MM.1S (cell line): ENCODE measurements around the gene CD81.
"Not testable (repeated sequence)": the region's sequence is repeated elsewhere in the genome, so short reads cannot be mapped to it uniquely, and the experiment has no call there.

ENCODE experiments used
- DNase-seq: peaks from one replicate; pipeline ENCODE4 v3.0.0-alpha.2; 2015
- H2AFZ ChIP-seq: fragments of 300-600 bp; sonication (generic); 2 replicates; pipeline ENCODE4 v1.6.0; 2016; ENCODE audit warnings: antibody characterized with exemption, low read length
- H3F3A ChIP-seq: fragments of 300-600 bp; sonication (generic); 2 replicates; pipeline ENCODE4 v1.6.1; 2016; ENCODE audit warnings: mild to moderate bottlenecking, antibody characterized with exemption, low read length, moderate library complexity, mixed read lengths; ENCODE audit not compliant: insufficient read depth
- H3K27ac ChIP-seq: fragments of 300-600 bp; sonication (generic); 2 replicates; pipeline ENCODE4 v1.5.1; 2016; ENCODE audit warnings: mild to moderate bottlenecking, low read length
- H3K27me3 ChIP-seq: fragments of 300-600 bp; sonication (generic); replicated peaks from 2 replicates; pipeline ENCODE4 v1.6.0; 2016; ENCODE audit warnings: low read length; ENCODE audit not compliant: insufficient read depth
- H3K36me3 ChIP-seq: fragments of 300-600 bp; sonication (generic); replicated peaks from 2 replicates; pipeline ENCODE4 v1.6.1; 2016; ENCODE audit warnings: mild to moderate bottlenecking, low read length, mixed read lengths; ENCODE audit not compliant: insufficient read depth
- H3K4me1 ChIP-seq: fragments of 300-600 bp; sonication (generic); 2 replicates; pipeline ENCODE4 v1.6.1; 2016; ENCODE audit warnings: low read length, mixed read lengths
- H3K4me2 ChIP-seq: fragments of 300-600 bp; sonication (generic); 2 replicates; pipeline ENCODE4 v1.6.0; 2016; ENCODE audit warnings: low read depth, low read length
- H3K4me3 ChIP-seq: fragments of 300-600 bp; sonication (generic); 2 replicates; pipeline ENCODE4 v1.5.1; 2016; ENCODE audit warnings: low read length, mixed read lengths
- H3K79me2 ChIP-seq: fragments of 300-600 bp; sonication (generic); 2 replicates; pipeline ENCODE4 v1.6.1; 2016; ENCODE audit warnings: mixed run types, low read length, mixed read lengths
- H3K9ac ChIP-seq: fragments of 300-600 bp; sonication (generic); 2 replicates; pipeline ENCODE4 v1.6.1; 2016; ENCODE audit warnings: low read length, mixed read lengths
- H3K9me2 ChIP-seq: fragments of 300-600 bp; sonication (generic); replicated peaks from 2 replicates; pipeline ENCODE4 v1.6.1; 2016; ENCODE audit warnings: mild to moderate bottlenecking, low read length, mixed read lengths; ENCODE audit not compliant: insufficient read depth
- H3K9me3 ChIP-seq: fragments of 300-600 bp; sonication (generic); replicated peaks from 2 replicates; pipeline ENCODE4 v1.6.1; 2016; ENCODE audit warnings: mild to moderate bottlenecking, low read length, mixed read lengths; ENCODE audit not compliant: insufficient read depth
- H4K20me1 ChIP-seq: fragments of 300-600 bp; sonication (generic); 2 replicates; pipeline ENCODE4 v1.6.1; 2016; ENCODE audit warnings: mild to moderate bottlenecking, low read length, moderate library complexity, mixed read lengths; ENCODE audit not compliant: insufficient read depth
- CTCF ChIP-seq: fragments of 300-600 bp; sonication (generic); IDR thresholded peaks from 2 replicates; pipeline ENCODE4 v1.5.1; 2016; ENCODE audit warnings: antibody characterized with exemption, low read length, mixed read lengths
- EZH2 ChIP-seq: fragments of 300-600 bp; sonication (generic); optimal IDR thresholded peaks from 2 replicates; pipeline ENCODE3; 2017; ENCODE audit warnings: low read depth, mild to moderate bottlenecking, antibody characterized with exemption, low read length, mixed read lengths
- EZH2phosphoT487 ChIP-seq: fragments of 300-600 bp; sonication (generic); IDR thresholded peaks from 2 replicates; pipeline ENCODE4 v1.6.1; 2018; ENCODE audit warnings: antibody characterized with exemption, low read length

Gene CD81

GRCh38 chr11:2338760-2339159 lies 38.4 kb upstream of the CD81 start:
- H3K9me2 ChIP-seq, H3K4me1 ChIP-seq, H2AFZ ChIP-seq, H3K79me2 ChIP-seq, H4K20me1 ChIP-seq, H3F3A ChIP-seq, H3K9me3 ChIP-seq, DNase-seq, H3K4me2 ChIP-seq, H3K27ac ChIP-seq, H3K36me3 ChIP-seq, H3K4me3 ChIP-seq, H3K9ac ChIP-seq: not testable (repeated sequence)
- peaks cover 79% of the 10 kb centered on the region for H3K27me3 ChIP-seq

- H3K9ac ChIP-seq = no peak overlapping the region
- H3F3A ChIP-seq = no peaks in the 10 kb centered on the region
- H4K20me1 ChIP-seq = no peaks in the 10 kb centered on the region
- no peak overlapping the region for H2AFZ ChIP-seq
- H3K27ac ChIP-seq = no peak overlapping the region
- no peaks in the 10 kb centered on the region for H3K36me3 ChIP-seq
- no peaks in the 10 kb centered on the region for H3K79me2 ChIP-seq
- H3K4me1 ChIP-seq = no peaks in the 10 kb centered on the region
- H3K4me3 ChIP-seq = no peak overlapping the region
- no peak for DNase-seq
- H3K4me2 ChIP-seq = no peak overlapping the region
- H3K9me3 ChIP-seq = no peaks in the 10 kb centered on the region
- TF ChIP-seq EZH2phosphoT487 = no peak
- no peak for TF ChIP-seq EZH2
- TF ChIP-seq CTCF = no peak
- H3K27me3 ChIP-seq = peaks cover 85% of the 10 kb centered on the region
- H3K9me2 ChIP-seq = no peaks in the 10 kb centered on the region
Observed at GRCh38 chr11:2342557-2342956, 34.6 kb upstream of the CD81 start.

DNA sequence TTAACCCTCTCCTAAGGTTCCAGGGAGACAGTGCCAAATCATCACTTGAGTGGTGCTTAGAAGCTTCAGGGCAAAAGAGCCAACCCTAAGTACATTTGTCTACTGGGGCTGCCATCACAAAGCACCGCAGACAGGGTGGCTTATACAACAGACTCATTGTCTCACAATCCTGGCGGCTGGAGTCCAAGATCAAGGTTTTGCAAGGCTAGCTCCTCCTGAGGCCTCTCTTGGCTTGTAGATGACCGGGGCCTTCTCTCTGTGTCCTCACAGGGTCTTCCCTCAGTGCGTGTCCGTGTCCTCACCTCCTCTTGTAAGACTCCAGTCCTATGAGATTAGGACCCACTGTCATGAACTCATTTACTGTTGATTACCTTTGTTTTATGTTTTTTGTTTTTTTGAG lies 34.1 kb upstream of the CD81 start:
- H3K27me3 ChIP-seq = peaks cover 85% of the 10 kb centered on the region
- no peaks in the 10 kb centered on the region for H3K9me2 ChIP-seq
- DNase-seq = no peak
- no peaks in the 10 kb centered on the region for H3K9me3 ChIP-seq
- no peak overlapping the region for H3K27ac ChIP-seq
- H3K4me2 ChIP-seq = no peak overlapping the region
- no peaks in the 10 kb centered on the region for H3K36me3 ChIP-seq
- no peaks in the 10 kb centered on the region for H4K20me1 ChIP-seq
- no peak overlapping the region for H2AFZ ChIP-seq
- TF ChIP-seq EZH2phosphoT487 = no peak
- TF ChIP-seq CTCF = no peak
- TF ChIP-seq EZH2 = no peak
- H3K4me1 ChIP-seq = no peaks in the 10 kb centered on the region
- H3K4me3 ChIP-seq = no peak overlapping the region
- no peaks in the 10 kb centered on the region for H3K79me2 ChIP-seq
- H3K9ac ChIP-seq = no peak overlapping the region
- H3F3A ChIP-seq = no peaks in the 10 kb centered on the region

GRCh38 chr11:2343502-2343901 lies 33.6 kb upstream of the CD81 start:
- no peak for TF ChIP-seq EZH2phosphoT487
- TF ChIP-seq EZH2 = no peak
- TF ChIP-seq CTCF = no peak
- Histone ChIP-seq H3K27me3 (peaks cover 84% of the 10 kb centered on the region), H3K9me2 (no peaks in the 10 kb centered on the region), H3K79me2 (no peaks in the 10 kb centered on the region), H3K4me1 (no peaks in the 10 kb centered on the region), H3K9ac (no peak overlapping the region), H3F3A (no peaks in the 10 kb centered on the region), H3K36me3 (no peaks in the 10 kb centered on the region), H3K4me3 (no peak overlapping the region), H3K9me3 (no peaks in the 10 kb centered on the region), H3K4me2 (no peak overlapping the region), H4K20me1 (no peaks in the 10 kb centered on the region), H2AFZ (no peak overlapping the region), H3K27ac (no peak overlapping the region)
- DNase-seq = no peak
